ENCODE data around the gene TNNT2. TPM values are rescaled to one million over a fixed set of nuclear protein-coding genes. Genes with fewer than 3 reads are reported as not detected.
A peak's percentile ranks its signal among the peaks of the same experiment; 100 is the strongest.

Gene TNNT2
- total and polyA plus RNA-seq, 5 experiments from 2014 or later: not detected

DNA sequence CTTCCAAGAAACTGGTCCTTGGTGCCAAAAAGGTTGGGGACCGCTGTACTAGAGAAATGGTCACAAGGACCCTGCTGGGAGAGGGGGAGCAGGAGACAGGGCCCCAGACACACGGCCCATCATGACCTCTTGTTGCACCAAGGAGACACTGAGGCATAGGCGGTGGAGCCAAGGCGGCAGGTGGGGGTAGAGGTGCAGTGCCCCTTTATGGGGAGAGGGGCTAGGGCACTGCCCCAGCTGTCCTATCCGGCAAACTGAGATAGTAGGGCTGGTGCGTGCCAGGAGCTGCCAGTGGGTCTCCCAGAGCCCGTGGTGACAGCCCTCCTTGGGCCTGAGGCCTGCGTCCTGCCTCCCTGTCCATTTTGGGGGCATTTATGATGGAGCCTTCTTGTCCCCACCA lies 20.3 kb downstream of the TNNT2 start:
- POLR2A ChIA-PET: no interaction called here
- no peaks in the 10 kb centered on the region for H3K9me3 Mint-ChIP-seq
- peaks cover 0 to 23% (median 4%) of the 10 kb centered on the region in 5 donors for H3K27me3 Mint-ChIP-seq
- DNase-seq (peak in 1 of 10 donors; percentile 24), ATAC-seq (no peak)
- H3K4me3 Mint-ChIP-seq: no peak overlapping the region
- no peaks in the 10 kb centered on the region for H3K36me3 Mint-ChIP-seq
- H3K27ac Mint-ChIP-seq: no peak overlapping the region
- H3K4me1 Mint-ChIP-seq: no peaks in the 10 kb centered on the region

DNA sequence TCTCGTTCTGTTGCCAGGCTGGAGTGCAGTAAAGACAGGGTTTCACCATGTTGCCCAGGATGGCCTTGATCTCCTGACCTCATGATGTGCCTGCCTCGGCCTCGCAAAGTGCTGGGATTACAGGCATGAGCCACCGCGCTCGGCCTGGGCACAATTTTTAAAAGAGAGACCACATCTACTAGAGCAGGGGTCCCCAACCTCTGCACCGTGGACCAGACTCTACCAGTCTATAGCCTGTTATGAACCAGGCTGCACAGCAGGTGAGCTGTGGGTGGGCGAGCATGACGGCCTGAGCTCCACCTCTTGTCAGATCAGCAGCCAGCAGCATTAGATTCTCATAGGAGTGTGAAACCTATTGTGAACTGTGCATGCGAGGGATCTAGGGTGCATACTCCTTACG lies 20.8 kb downstream of the TNNT2 start:
- POLR2A ChIA-PET: no interaction called here
- Mint-ChIP-seq H3K4me3 (no peak overlapping the region), H3K27ac (no peak overlapping the region), H3K36me3 (no peaks in the 10 kb centered on the region), H3K9me3 (no peaks in the 10 kb centered on the region), H3K4me1 (no peaks in the 10 kb centered on the region), H3K27me3 (peaks cover under 1 to 19% (median 5%) of the 10 kb centered on the region in 5 donors)
- ATAC-seq (no peak), DNase-seq (peak in 1 of 10 donors; percentile 56)

GRCh38 chr1:201356236-201356635 lies 21.2 kb downstream of the TNNT2 start:
- POLR2A ChIA-PET: no interaction called here

GRCh38 chr1:201355471-201355870 lies 22.0 kb downstream of the TNNT2 start:
- no peak overlapping the region for H3K4me3 Mint-ChIP-seq
- DNase-seq (peak in 1 of 10 donors; percentile 51), ATAC-seq (no peak)
- H3K9me3 Mint-ChIP-seq: no peaks in the 10 kb centered on the region
- H3K27me3 Mint-ChIP-seq: peaks cover 7 to 26% (median 17%) of the 10 kb centered on the region in 5 donors
- H3K4me1 Mint-ChIP-seq: peaks cover 0 to 3% (median 0%) of the 10 kb centered on the region in 4 donors
- POLR2A ChIA-PET: no interaction called here
- peak overlapping the region in 1 of 10 donors; percentile 26 for H3K27ac Mint-ChIP-seq
- H3K36me3 Mint-ChIP-seq: no peaks in the 10 kb centered on the region

More at GRCh38 chr1:201356236-201356635, 21.2 kb downstream of the TNNT2 start:
- DNase-seq: peak in 1 of 10 donors; percentile 16
- no peak for ATAC-seq
- Mint-ChIP-seq H3K27ac (no peak overlapping the region), H3K4me3 (no peak overlapping the region), H3K9me3 (no peaks in the 10 kb centered on the region), H3K27me3 (peaks cover 5 to 23% (median 9%) of the 10 kb centered on the region in 5 donors), H3K4me1 (peaks cover 0 to 1% (median 0%) of the 10 kb centered on the region in 4 donors), H3K36me3 (no peaks in the 10 kb centered on the region)

DNA sequence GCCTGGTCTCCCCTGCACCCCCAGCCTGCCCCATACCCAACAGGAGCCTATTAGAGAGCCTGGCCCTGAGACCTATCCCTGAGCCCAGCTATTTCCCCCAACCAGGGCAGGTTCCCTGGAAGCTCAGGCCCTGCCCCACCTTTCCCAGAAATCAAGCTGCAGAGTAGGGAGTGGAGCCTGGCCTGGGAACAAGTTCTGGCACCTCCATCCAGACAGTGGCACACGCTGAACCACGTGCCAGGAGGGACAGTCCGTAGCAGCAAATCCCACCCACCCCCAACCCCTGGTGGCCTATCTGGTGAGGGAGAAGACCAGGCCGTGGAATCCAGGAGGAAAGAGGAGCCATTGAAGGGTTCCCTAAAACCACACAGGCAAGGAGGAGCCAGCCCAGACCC lies 22.6 kb downstream of the TNNT2 start:
- no peak for ATAC-seq
- Mint-ChIP-seq H3K27me3 (peaks cover 7 to 26% (median 17%) of the 10 kb centered on the region in 5 donors), H3K4me3 (no peak overlapping the region), H3K27ac (no peak overlapping the region), H3K4me1 (peaks cover 0 to 3% (median 0%) of the 10 kb centered on the region in 4 donors), H3K36me3 (no peaks in the 10 kb centered on the region), H3K9me3 (no peaks in the 10 kb centered on the region)
- DNase-seq: peak in 1 of 10 donors; percentile 52
- POLR2A ChIA-PET: no interaction called here

- POLR2A ChIA-PET: no interaction called here
- H3K4me1 Mint-ChIP-seq: peaks cover 0 to 3% (median 0%) of the 10 kb centered on the region in 4 donors
- peaks cover 7 to 26% (median 17%) of the 10 kb centered on the region in 5 donors for H3K27me3 Mint-ChIP-seq
- no peaks in the 10 kb centered on the region for H3K36me3 Mint-ChIP-seq
- H3K4me3 Mint-ChIP-seq: no peak overlapping the region
- H3K9me3 Mint-ChIP-seq: no peaks in the 10 kb centered on the region
- H3K27ac Mint-ChIP-seq: no peak overlapping the region
- DNase-seq: no peak
- ATAC-seq: no peak
Measured at GRCh38 chr1:201354151-201354900, 23.2 kb downstream of the TNNT2 start.

GRCh38 chr1:201353186-201353940 lies 24.1 kb downstream of the TNNT2 start:
- ATAC-seq: no peak
- no peak overlapping the region for H3K27ac Mint-ChIP-seq

GRCh38 chr1:201351617-201352016 lies 25.9 kb downstream of the TNNT2 start:
- H3K27ac Mint-ChIP-seq: no peak overlapping the region
- no peak overlapping the region for H3K4me3 Mint-ChIP-seq
- POLR2A ChIA-PET: no interaction called here
- H3K36me3 Mint-ChIP-seq: no peaks in the 10 kb centered on the region
- no peaks in the 10 kb centered on the region for H3K9me3 Mint-ChIP-seq
- ATAC-seq (no peak), DNase-seq (no peak)
- peaks cover 0 to 6% (median 0%) of the 10 kb centered on the region in 4 donors for H3K4me1 Mint-ChIP-seq
- H3K27me3 Mint-ChIP-seq: peaks cover 12 to 41% (median 27%) of the 10 kb centered on the region in 5 donors

More at GRCh38 chr1:201353186-201353940, 24.1 kb downstream of the TNNT2 start:
- H3K27me3 Mint-ChIP-seq: peaks cover 8 to 27% (median 19%) of the 10 kb centered on the region in 5 donors
- no peaks in the 10 kb centered on the region for H3K36me3 Mint-ChIP-seq
- no peak for DNase-seq
- POLR2A ChIA-PET: no interaction called here
- H3K4me3 Mint-ChIP-seq: no peak overlapping the region
- no peaks in the 10 kb centered on the region for H3K9me3 Mint-ChIP-seq
- H3K4me1 Mint-ChIP-seq: peaks cover 0 to 3% (median 0%) of the 10 kb centered on the region in 4 donors

DNA sequence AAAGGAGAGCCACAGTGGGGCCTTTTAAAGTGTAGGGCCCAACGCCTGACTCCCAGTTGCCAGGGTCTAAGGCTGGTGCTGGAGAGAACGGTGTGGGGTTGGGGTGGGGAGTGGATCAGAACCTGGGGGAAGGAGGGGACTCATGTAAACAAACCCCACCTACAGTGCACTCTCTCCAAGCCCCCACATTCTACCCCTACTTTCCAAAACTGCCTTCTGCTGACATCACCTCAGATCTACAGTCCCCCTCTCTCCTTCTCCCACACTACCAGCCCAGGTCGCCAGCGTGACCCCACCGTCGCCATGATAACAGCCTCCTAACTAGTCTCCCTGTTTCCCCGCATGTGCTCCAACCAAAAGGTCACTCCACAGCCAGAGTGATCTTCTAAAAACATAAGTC lies 26.6 kb downstream of the TNNT2 start:
- Mint-ChIP-seq H3K27ac (no peak overlapping the region), H3K27me3 (peaks cover 12 to 42% (median 27%) of the 10 kb centered on the region in 5 donors), H3K36me3 (no peaks in the 10 kb centered on the region), H3K4me1 (peaks cover 0 to 6% (median 0%) of the 10 kb centered on the region in 4 donors), H3K9me3 (no peaks in the 10 kb centered on the region), H3K4me3 (peak overlapping the region in 1 of 10 donors; percentile 30)
- POLR2A ChIA-PET: no interaction called here
- ATAC-seq: no peak
- no peak for DNase-seq

DNA sequence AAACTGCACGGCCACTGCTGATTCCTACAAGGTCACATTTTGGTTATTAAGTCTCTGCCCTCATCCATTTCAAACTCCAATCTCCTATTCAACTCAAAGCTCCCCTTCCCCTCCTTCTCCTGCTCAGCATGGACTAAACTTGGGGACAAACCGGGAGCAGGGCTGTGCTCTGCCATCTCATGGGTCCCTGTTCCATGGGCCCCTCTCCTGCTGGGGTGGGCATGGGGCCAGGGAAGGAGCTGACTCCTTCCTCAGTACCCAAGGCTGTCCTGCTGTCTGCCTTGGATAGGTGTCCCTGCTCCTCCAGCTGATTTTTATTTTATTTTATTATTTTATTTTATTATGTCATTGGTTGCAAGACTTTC lies 27.1 kb downstream of the TNNT2 start:
- POLR2A ChIA-PET: no interaction called here
- no peak for ATAC-seq
- H3K4me1 Mint-ChIP-seq: peaks cover 0 to 6% (median 0%) of the 10 kb centered on the region in 4 donors
- no peak for DNase-seq
- H3K27me3 Mint-ChIP-seq: peaks cover 12 to 41% (median 29%) of the 10 kb centered on the region in 5 donors
- H3K27ac Mint-ChIP-seq: no peak overlapping the region
- H3K36me3 Mint-ChIP-seq: no peaks in the 10 kb centered on the region
- no peaks in the 10 kb centered on the region for H3K9me3 Mint-ChIP-seq
- no peak overlapping the region for H3K4me3 Mint-ChIP-seq

DNA sequence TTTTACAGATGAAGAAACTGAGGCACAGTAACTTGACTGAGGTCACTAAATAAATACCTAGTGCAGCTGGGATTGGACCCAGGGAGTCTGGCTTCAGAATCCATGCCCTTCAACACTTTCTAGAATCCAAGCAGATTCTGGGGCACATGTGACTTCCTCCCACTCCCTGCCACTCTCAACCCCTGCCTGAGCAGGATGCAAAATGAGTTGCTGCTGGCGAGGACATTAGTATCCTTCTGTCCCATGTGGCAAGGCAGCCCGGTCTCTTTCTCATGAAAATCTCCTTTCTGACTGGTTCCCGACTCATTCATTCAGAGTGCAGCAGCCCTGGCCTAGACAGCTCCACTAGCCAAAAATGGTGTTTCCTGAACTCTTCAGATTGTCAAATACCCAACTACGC lies 28.4 kb downstream of the TNNT2 start:
- ATAC-seq (no peak), DNase-seq (no peak)
- peaks cover 0 to 6% (median 0%) of the 10 kb centered on the region in 4 donors for H3K4me1 Mint-ChIP-seq
- no peaks in the 10 kb centered on the region for H3K9me3 Mint-ChIP-seq
- no peaks in the 10 kb centered on the region for H3K36me3 Mint-ChIP-seq
- H3K27me3 Mint-ChIP-seq: peaks cover 12 to 41% (median 28%) of the 10 kb centered on the region in 5 donors
- POLR2A ChIA-PET: no interaction called here
- no peak overlapping the region for H3K4me3 Mint-ChIP-seq
- H3K27ac Mint-ChIP-seq: no peak overlapping the region

DNA sequence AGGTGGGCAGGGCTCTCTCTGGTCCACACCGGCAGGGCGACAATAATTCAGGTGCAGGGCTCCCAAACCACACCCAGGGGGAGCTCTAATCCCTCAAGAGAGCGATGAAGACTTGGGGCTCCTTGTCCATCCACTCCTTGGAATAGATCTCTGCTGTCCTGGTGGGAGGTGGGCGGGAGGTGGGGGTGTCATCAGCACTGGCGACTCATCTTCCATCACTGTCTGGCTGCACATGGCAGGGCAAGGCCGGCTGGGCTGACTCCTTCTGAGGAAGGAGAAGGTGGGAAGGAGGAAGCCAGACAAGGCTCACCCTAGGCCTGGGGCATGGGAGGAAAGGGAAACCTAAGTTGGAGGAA lies 29.3 kb downstream of the TNNT2 start:
- POLR2A ChIA-PET: no interaction called here
- Mint-ChIP-seq H3K36me3 (no peaks in the 10 kb centered on the region), H3K27ac (no peak overlapping the region), H3K4me1 (peaks cover 0 to 6% (median 0%) of the 10 kb centered on the region in 4 donors), H3K4me3 (no peak overlapping the region), H3K9me3 (no peaks in the 10 kb centered on the region), H3K27me3 (peaks cover 12 to 38% (median 27%) of the 10 kb centered on the region in 5 donors)
- ATAC-seq: peak in 1 of 2 donors; percentile 36
- no peak for DNase-seq

- Mint-ChIP-seq H3K27me3 (peaks cover 12 to 38% (median 27%) of the 10 kb centered on the region in 5 donors), H3K4me3 (no peak overlapping the region), H3K36me3 (no peaks in the 10 kb centered on the region), H3K9me3 (no peaks in the 10 kb centered on the region), H3K27ac (no peak overlapping the region), H3K4me1 (peaks cover 0 to 6% (median 0%) of the 10 kb centered on the region in 4 donors)
- ATAC-seq (no peak), DNase-seq (no peak)
- POLR2A ChIA-PET: no interaction called here
Measured at GRCh38 chr1:201347498-201348210, 29.8 kb downstream of the TNNT2 start.
